Measurements from ENCODE around the gene SLC29A3.

Gene SLC29A3

DNA sequence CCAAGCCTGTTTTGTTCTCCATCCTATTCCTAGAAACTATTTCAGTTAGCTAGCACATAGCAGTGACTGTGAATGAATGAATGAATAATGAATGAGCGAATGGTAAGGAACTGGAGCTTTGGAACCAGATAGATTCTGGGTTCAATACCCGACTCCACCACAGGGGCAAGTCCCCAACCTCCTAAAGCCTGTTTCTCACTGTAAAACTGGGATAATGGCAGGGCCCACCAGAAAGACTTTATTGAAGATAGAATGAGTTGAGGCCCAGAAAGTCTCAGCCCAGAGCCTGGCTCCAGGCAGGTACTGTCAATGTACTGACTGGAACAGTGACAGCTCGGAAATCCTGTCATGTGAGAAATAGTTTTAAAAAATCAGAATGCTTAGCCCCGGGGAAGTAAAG lies 76.6 kb downstream of the SLC29A3 start:
- no peak for DNase-seq

DNA sequence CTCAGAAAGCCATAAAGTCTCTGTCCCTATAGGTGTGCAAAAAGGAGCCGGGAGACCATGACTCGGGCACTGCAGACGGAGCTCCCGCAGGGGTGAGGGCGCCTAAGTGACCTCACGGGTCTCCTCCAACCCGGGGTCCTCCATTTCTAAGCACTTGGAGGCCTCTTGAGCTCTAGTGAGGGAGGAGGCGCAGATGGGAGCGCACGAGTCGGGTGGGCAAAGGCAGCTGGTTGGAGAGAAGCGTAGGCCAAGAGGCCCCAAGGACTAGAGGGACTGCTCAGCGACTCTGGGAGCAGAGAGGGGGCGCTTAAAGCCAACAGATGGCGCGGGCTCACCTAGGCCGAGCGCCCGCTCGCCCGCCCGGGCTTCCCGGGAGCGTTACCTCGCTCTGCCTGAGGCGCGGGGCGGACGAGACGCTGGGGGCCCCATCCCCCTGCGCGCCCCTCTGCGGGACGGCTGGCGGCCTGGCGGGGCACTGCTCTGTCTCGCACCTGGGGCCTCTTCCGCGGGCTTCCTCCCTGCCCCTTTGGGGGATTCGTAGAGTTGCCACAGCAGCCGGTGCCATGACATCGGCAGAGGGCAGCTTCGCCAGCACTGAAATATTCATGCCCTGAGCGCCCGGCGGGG lies 77.1 kb downstream of the SLC29A3 start:
- peak in 1 of 2 experiments; percentile 36 for DNase-seq

GRCh38 chr10:71396711-71397295 lies 77.7 kb downstream of the SLC29A3 start, which contains the start of gene CDH23:
TSS of gene CDH23 (plus strand) at chr10:71396920. CDS start at chr10:71439832, 42,912 bp downstream.
- DNase-seq = no peak

GRCh38 chr10:71397296-71398212 lies 78.5 kb downstream of the SLC29A3 start:
- no peak for DNase-seq

DNA sequence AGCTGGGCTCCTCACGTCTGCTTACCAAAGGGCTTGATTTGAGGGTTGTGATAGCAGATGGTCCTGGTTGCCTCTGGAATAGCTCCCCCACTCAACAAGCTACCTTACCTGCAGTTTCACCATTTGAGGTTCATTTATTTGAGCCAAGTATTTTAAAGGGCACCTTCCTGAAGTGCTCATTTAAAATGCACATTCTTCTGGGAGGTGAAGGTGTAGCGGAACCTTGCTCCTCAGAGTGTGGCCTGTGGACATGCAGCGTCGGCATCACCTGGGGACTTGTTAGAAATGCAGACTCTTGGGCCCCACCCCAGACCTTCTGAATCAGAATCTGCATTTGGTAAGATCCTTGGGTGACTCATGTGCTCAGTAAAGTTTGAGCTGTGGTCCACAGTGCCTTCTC lies 79.9 kb downstream of the SLC29A3 start:
- DNase-seq = no peak

- no peak for DNase-seq
Observed at GRCh38 chr10:71399946-71400345, 80.9 kb downstream of the SLC29A3 start.

DNA sequence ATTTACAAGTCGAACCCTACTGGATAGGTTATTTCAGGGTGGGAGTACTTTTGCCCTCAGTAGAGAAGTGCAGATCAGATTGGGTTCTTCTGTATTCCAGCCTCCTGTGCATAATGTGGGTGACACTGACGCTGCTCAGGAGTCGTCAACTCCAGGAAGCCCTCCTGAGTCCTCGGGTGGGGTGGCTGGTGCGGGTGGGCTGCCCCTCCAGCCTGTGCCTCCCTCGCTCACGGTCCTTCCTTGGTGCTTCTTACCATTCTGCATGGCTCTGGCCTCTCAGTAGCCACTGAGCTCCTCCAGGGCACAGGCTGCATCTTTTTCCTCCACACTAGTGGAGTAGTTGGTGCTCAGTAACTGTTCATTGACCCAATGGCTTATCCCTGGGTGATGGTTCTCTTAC lies 82.0 kb downstream of the SLC29A3 start:
- DNase-seq = no peak

- no peak for DNase-seq
Observed at GRCh38 chr10:71402005-71402404, 82.9 kb downstream of the SLC29A3 start.

GRCh38 chr10:71404503-71405295 lies 85.6 kb downstream of the SLC29A3 start:
- DNase-seq = no peak

DNA sequence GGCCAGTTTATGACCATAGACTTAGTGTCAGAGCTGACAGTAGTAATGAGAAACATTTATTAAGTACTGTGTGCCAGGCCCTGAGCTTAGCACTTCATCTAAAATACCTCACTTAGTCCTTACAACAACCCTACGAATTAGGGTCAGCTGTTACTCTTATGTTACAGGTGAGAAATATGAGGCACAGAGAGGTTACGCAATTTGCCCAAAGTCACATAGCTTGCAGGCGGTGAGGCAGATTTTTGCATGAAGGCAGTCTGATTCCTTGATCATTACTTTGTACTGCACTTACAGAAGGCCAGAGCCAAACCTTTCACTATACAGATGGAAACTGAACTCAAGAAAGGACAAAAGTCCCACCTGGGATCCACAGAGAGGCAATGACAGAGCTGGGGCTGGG lies 87.8 kb downstream of the SLC29A3 start:
- DNase-seq = no peak

- DNase-seq = no peak
Observed at GRCh38 chr10:71408436-71409225, 89.6 kb downstream of the SLC29A3 start.

GRCh38 chr10:71409516-71410104 lies 90.6 kb downstream of the SLC29A3 start:
- DNase-seq = no peak

Measured in SW 1271 (cell line).